RWPE1 (cell line): ENCODE data around the gene METTL9.
"Not testable (repeated sequence)": the region's sequence is repeated elsewhere in the genome, so short reads cannot be mapped to it uniquely, and the experiment has no call there.

Experiments
- CTCF ChIA-PET: fragments of 350-600 bp; sonication (Branson Sonifier 250); formaldehyde crosslinking; extraction: SDS; loops from one replicate; lab custom pipeline; 2021; lab: Yijun Ruan, JAX
- POLR2A ChIA-PET: fragments of 400-600 bp; formaldehyde crosslinking; extraction: SDS; loops from one replicate; lab custom pipeline; 2020; ENCODE audit warnings: antibody characterized with exemption; ENCODE audit not compliant: low non-redundant PET; lab: Yijun Ruan, JAX
- DNase-seq: peaks from one replicate; pipeline ENCODE4 v3.0.0; 2012; ENCODE audit warnings: low spot score
- H3K27ac ChIP-seq: fragments of 450-650 bp; 2 replicates; pipeline ENCODE4 v1.5.1; 2017
- CTCF ChIP-seq: fragments of 450-650 bp; conservative IDR thresholded peaks from 2 replicates; pipeline ENCODE4 v1.5.1; 2017; ENCODE audit warnings: low read depth, mild to moderate bottlenecking

Gene METTL9

GRCh38 chr16:21634216-21634615, 34.8 kb downstream of the METTL9 start:
- POLR2A ChIA-PET, result no interaction called here
- TF ChIP-seq CTCF, result no peak
- CTCF ChIA-PET, result no interaction called here
- no peak for DNase-seq
- H3K27ac ChIP-seq, result no peak overlapping the region

- POLR2A ChIA-PET, H3K27ac ChIP-seq, DNase-seq, CTCF ChIA-PET: not testable (repeated sequence)
Observed at GRCh38 chr16:21635694-21636093, 36.3 kb downstream of the METTL9 start.

GRCh38 chr16:21637032-21637968, 37.9 kb downstream of the METTL9 start:
- POLR2A ChIA-PET, result no interaction called here
- DNase-seq, result no peak
- CTCF ChIA-PET, result interaction anchor here (1.3 kb wide), 1 partner anchor 20 kb away, joined by 5 read pairs; no protein-coding TSS in a partner anchor

GRCh38 chr16:21638573-21638975, 39.2 kb downstream of the METTL9 start:
- H3K27ac ChIP-seq, result no peak overlapping the region
- DNase-seq, result peak; percentile 68
- ChIA-PET POLR2A (no interaction called here), CTCF (interaction anchor here (0.6 kb wide), 2 partner anchors 11 to 461 kb away, joined by 3 to 6 read pairs; no protein-coding TSS in a partner anchor)
- TF ChIP-seq CTCF, result no peak

More at GRCh38 chr16:21637032-21637968, 37.9 kb downstream of the METTL9 start:
- TF ChIP-seq CTCF, result no peak
- H3K27ac ChIP-seq, result peak overlapping the region; percentile 11; the same call in 1 of the 2 replicates

GRCh38 chr16:21639493-21639892, 40.1 kb downstream of the METTL9 start:
- H3K27ac ChIP-seq, result no peak overlapping the region
- no peak for DNase-seq
- ChIA-PET CTCF (interaction anchor here (1.0 to 5.0 kb wide), 3 partner anchors 18 to 55 kb away, joined by 3 to 23 read pairs (median 9); no protein-coding TSS in a partner anchor), POLR2A (no interaction called here)
- no peak for TF ChIP-seq CTCF

GRCh38 chr16:21641916-21642315, 42.5 kb downstream of the METTL9 start:
- no peak for DNase-seq
- no peak overlapping the region for H3K27ac ChIP-seq
- POLR2A ChIA-PET, result no interaction called here
- no peak for TF ChIP-seq CTCF
- CTCF ChIA-PET, result interaction anchor here (0.6 to 5.0 kb wide), 4 partner anchors 15 to 1095 kb away, joined by 3 to 23 read pairs (median 4); no protein-coding TSS in a partner anchor
